GM18526 (cell line): Measurements from ENCODE around the gene APOL2.

Experiments used
- POLR2A ChIP-seq: IDR thresholded peaks from 3 replicates; pipeline ENCODE4 v1.6.1; 2011; ENCODE audit not compliant: insufficient read length; ENCODE audit errors: extremely low read depth

Gene APOL2

DNA sequence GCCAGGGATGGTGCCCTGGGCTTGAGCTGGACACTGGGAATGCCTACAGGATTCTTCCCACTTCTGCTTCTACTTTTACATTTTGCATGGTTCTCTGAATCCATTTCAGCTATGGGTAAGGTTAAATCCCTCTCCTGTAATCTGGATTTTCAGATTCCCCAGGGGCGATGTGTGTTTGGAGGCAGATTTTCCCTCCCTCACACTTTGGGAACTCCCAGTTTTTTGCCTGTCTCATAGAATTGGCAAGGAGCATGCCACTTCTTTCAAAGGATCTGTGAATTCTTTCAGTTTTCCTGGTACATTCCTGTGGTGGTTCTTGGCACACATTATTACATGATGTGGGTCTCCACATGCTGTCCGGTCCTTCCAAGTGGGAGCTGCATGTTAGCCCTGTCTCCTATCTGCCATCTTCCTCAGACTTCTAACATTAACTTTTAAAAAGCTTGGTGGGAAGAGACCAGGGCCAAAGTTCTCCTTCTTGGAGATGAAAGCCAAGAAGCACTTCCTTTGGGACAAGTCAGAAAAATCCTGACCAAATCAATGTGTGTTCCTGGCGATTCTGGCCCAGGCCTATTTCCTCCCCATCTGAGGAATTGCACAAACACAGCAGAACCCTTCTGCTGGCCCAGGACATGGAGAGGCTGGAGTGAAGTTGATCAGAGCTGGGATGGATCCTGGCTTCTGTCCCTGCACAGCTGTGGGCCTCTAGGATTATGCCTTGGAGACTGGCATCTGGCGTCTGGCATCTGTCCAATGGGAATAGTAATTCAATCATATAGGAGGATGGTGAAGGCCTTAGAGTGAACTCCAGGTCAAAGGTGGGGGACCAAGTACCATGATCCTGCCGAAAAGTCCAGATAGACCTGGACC lies 5.4 kb upstream of the APOL2 start:
- TF ChIP-seq POLR2A: no peak

DNA sequence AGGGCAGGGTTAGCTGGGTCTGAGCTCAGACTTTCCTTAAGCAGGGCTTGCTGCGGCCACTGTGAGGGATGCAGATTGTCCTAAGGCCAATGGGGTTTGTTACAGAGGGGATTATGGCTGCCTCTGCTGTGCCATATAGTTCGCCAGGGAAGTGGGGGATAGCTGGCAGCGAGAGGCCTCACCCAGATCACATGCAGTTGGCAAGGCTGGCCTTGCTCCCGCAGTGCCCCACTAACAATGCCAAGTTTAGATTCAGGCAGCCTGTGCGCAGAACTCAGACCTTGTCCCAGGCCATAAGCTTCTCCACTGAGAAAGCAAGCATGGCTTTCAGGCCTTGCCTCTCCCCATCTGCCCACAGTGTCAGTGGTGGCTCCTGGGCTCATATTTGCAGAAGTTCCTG lies 4.7 kb upstream of the APOL2 start:
- TF ChIP-seq POLR2A: no peak

DNA sequence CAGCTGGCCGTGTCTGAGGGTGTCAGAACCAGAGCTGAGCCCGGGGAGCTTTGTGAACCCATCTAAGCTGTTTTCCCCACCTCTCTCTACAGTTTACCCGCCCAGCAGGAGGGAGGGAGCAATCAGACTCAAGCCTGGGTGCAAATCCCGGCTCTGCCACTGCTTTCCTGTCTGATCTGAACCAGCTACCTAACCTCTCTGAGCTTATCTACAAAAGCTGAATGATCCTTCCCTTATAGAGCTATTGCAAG lies 252 bp downstream of the APOL2 start:
- no peak for TF ChIP-seq POLR2A

DNA sequence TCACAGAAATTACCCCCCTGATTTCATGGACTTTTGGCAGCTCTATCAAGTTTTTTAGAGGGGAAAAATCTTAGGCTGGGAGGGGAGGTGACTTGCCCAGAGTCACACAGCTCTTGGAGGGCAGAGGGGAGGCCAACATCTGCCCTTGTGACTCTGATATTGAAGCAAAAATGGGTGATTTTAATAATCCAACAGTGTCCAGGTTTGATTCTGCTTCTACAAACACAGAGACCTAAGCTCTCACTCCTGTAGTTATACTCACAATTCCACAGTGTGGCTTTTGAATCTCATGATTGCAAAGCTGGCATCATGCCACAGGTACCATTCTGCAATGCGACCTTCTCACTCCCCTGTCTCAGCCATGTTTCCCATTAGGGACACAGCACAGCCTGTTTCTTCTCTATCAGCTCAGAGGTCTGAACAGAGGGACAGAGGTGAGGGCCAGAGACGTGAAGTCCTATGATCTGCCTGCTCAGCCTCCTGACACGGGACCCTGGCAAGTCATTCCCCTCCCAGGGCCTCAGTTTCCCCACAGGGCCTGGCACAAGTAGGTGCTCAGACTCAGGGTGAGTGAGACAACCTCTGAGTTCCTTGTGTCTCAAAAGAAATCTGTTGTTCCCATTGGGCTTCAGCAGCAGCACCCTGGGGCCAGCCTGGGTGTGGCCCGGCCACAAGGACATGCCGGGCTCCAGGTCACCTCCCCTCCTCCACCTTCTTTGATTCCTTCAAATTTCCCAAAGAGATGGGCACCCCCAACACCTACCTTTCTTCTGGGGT lies 766 bp downstream of the APOL2 start:
- no peak for TF ChIP-seq POLR2A

GRCh38 chr22:36237462-36238372 lies 1.6 kb downstream of the APOL2 start:
- no peak for TF ChIP-seq POLR2A

DNA sequence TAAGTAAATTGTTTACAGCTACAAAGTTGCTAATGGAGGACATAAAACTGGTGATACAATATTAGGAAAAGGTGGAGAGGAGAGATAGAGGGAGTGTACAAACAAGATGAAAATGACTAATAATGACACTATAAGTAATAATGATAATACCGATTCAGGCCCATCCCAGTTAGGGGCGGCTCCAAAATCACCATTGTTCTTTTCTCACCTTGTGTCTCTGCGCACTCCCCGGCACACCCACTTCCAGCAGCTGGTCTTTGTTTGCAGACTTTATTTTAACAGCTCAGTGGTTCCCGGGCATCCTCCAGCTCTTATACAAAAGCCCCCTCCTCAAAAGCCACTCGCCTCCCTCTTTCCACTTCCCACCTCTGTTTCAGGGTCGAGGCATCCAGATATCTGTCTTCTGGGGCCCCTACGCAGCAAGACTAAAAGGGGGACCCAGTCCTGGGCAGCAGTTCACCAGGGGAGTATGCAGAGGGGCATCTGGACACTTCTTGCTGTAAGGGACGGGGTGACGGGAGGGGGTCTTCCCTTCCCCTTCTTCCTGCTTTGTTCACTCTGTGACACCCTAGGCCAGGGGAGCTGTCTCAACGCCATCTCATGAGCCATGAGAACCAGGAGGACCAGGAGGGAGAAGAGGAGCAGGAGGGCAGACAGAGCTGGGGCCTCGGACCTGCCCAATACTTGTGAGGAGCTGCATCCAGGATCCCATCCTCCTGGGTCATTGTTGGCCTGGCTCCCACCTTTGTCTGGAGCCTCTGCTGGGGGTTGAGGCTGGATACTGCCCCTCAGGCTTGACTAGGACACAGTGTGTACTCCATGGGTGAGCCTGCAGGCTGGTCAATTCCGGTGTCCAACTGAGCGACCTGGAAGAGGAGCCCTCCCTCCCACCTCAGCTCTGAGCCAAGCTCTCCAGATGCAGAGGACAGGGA lies 2.7 kb downstream of the APOL2 start:
- no peak for TF ChIP-seq POLR2A

- no peak for TF ChIP-seq POLR2A
Measured at GRCh38 chr22:36235585-36235984, 3.7 kb downstream of the APOL2 start.

GRCh38 chr22:36234919-36235318 lies 4.4 kb downstream of the APOL2 start:
- TF ChIP-seq POLR2A: no peak

DNA sequence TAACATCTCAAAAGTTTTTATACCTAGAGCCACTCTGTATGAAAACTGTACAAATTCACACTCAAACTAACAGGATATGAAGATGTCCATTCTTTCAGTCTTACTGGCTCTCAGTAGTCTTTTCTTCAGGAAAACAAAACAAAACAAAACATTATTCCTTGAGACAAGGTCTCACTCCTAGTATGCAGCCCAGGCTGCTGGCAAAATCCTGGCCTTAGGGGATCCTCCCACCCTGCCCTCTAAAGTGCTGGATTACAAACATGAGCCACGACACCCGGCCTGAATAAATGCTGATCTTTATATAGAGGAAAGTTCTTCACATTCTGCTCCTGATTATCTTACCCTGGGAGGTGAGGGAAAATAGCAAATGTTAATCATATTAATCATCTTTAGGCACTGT lies 5.1 kb downstream of the APOL2 start:
- TF ChIP-seq POLR2A: no peak

GRCh38 chr22:36233796-36234195 lies 5.5 kb downstream of the APOL2 start:
- TF ChIP-seq POLR2A: no peak

GRCh38 chr22:36232715-36233401 lies 6.5 kb downstream of the APOL2 start:
- no peak for TF ChIP-seq POLR2A

GRCh38 chr22:36228944-36229343 lies 10.4 kb downstream of the APOL2 start:
- no peak for TF ChIP-seq POLR2A

DNA sequence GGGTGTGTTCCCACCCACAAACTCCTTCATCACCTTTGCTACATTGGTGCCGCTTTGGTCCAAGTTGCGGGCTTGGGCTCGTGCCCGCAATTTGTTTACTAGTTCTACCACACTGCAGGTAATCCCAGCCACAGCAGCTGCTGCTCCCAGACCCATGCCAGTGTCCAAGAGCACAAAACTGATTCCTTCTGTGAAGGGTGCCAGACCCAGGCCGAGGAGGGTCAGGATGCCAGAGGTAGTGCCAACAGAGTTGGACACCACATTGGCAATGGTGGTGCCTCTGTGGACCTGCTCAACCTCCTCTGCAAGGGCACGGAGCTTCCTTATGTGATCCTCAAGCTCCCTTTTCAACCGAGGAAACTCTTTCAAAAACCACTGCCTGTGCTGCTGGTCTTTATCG lies 11.5 kb downstream of the APOL2 start:
- no peak for TF ChIP-seq POLR2A

DNA sequence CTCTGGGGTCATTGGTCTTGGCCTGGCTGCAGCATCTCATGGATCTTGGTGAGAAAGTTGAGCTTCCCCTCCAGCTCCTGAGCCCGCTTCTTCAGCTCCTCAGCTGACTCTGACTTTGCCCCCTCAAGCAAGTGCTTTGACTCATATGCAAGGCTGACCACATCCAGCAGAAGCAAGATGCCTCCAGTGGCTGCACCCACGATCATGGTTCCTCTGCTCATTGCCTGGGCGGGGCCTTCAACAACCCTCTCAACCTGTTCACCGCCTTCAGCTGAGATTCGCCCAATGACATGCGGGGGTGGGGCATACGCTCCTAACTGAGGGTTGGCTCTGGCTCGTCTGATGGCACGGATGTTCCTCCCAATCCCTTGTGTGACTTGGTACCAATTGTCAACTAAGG lies 11.9 kb downstream of the APOL2 start:
- no peak for TF ChIP-seq POLR2A
